RWPE2 (cell line): ENCODE measurements around the gene SMIM26.

Experiments used
- ATAC-seq: fragments of 200-7000 bp; cut with Tn5 transposase; 3 replicates; pipeline ENCODE4 v1.9.1; 2021; ENCODE audit warnings: low read depth
- DNase-seq: peaks from one replicate; pipeline ENCODE4 v3.0.0-alpha.2; 2020; ENCODE audit warnings: low spot score
- H3K27ac ChIP-seq: fragments of 450-650 bp; 2 replicates; pipeline ENCODE4 v1.5.1; 2017; ENCODE audit warnings: mild to moderate bottlenecking; ENCODE audit not compliant: poor library complexity, severe bottlenecking
- H3K27me3 ChIP-seq: fragments of 250-450 bp; sonication (Bioruptor Pico); 2 replicates; pipeline ENCODE4 v1.5.1; 2021; ENCODE audit warnings: mild to moderate bottlenecking, moderate library complexity; ENCODE audit not compliant: insufficient read depth, poor library complexity, severe bottlenecking
- H3K36me3 ChIP-seq: fragments of 250-450 bp; sonication (Bioruptor Pico); 2 replicates; pipeline ENCODE4 v1.5.1; 2020; ENCODE audit warnings: low read depth, mild to moderate bottlenecking, moderate library complexity
- H3K4me1 ChIP-seq: fragments of 250-450 bp; sonication (Bioruptor Pico); 2 replicates; pipeline ENCODE4 v1.5.1; 2021; ENCODE audit warnings: mild to moderate bottlenecking, moderate library complexity; ENCODE audit not compliant: insufficient read depth, poor library complexity, severe bottlenecking
- H3K4me3 ChIP-seq: fragments of 250-450 bp; sonication (Bioruptor Pico); 2 replicates; pipeline ENCODE4 v1.5.1; 2021; ENCODE audit warnings: mild to moderate bottlenecking, moderate library complexity; ENCODE audit not compliant: severe bottlenecking
- H3K9me3 ChIP-seq: fragments of 250-450 bp; sonication (Bioruptor Pico); 2 replicates; pipeline ENCODE4 v1.5.1; 2021; ENCODE audit warnings: mild to moderate bottlenecking, moderate library complexity; ENCODE audit not compliant: severe bottlenecking
- TF ChIP-seq, protein P1 (sequence below): fragments of 450-650 bp; IDR thresholded peaks from one replicate; pipeline ENCODE4 v1.5.1; 2017; ENCODE audit warnings: mild to moderate bottlenecking, moderate library complexity; ENCODE audit not compliant: poor library complexity, severe bottlenecking

Gene SMIM26

DNA sequence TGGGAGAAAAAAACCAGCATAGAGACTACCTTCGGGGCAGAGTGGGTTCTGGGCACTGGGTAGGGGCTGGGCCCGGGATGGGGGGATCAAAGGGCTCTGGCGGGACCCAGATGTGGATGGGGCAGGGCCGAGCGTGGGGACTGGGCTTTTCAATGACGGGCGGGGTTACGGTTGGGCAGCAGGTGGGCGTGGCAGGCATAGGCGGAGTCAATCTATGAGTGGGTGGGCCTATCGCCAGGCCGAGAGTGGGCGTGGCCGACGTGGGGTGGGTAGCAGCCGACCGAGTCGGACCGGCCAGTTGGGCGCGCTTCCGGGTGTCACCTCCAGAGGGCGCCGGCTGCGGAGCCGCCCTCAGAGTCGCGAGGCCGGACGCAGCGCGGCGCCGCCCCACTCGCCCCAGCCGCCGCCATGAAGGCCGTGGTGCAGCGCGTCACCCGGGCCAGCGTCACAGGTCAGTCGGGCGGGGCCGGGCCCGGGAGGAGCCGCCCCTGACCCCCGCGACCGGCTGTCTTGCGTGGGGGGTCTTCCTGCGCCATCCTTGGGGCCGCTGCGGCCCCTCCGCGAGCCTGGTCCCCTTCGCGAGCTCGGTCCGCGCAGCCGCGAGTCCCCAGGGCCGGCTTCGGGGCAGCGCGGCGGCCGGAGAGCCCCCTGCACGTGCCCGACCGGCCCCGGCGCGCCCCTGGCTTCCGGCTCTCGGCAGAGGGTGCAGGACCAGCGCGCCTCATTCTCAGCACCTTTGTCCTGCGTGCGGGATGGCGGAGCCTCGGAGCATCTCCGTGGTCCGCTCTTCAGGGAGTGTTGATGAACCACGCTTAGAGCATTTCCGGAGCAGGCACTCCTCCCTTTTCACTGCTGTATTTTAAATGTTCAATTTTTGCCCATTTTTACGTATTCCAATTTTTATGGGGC, 20.7 kb downstream of the SMIM26 start, which contains the start of gene DTD1:
Gene DTD1 (plus strand): TSS at position 390 of the 909 bp plus-strand sequence. CDS start 19 bp downstream, at position 409.
- Histone ChIP-seq H3K27me3 (no peaks in the 10 kb centered on the region), H3K4me1 (peaks cover 10% of the 10 kb centered on the region), H3K4me3 (peak within 1 kb of the TSS; percentile 77), H3K36me3 (no peaks in the 10 kb centered on the region), H3K9me3 (no peaks in the 10 kb centered on the region), H3K27ac (peak within 1 kb of the TSS; percentile 56)
- TF ChIP-seq, protein P1, sequence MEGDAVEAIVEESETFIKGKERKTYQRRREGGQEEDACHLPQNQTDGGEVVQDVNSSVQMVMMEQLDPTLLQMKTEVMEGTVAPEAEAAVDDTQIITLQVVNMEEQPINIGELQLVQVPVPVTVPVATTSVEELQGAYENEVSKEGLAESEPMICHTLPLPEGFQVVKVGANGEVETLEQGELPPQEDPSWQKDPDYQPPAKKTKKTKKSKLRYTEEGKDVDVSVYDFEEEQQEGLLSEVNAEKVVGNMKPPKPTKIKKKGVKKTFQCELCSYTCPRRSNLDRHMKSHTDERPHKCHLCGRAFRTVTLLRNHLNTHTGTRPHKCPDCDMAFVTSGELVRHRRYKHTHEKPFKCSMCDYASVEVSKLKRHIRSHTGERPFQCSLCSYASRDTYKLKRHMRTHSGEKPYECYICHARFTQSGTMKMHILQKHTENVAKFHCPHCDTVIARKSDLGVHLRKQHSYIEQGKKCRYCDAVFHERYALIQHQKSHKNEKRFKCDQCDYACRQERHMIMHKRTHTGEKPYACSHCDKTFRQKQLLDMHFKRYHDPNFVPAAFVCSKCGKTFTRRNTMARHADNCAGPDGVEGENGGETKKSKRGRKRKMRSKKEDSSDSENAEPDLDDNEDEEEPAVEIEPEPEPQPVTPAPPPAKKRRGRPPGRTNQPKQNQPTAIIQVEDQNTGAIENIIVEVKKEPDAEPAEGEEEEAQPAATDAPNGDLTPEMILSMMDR = peak; percentile 86
- DNase-seq (peak; percentile 94), ATAC-seq (peak; percentile 88)

DNA sequence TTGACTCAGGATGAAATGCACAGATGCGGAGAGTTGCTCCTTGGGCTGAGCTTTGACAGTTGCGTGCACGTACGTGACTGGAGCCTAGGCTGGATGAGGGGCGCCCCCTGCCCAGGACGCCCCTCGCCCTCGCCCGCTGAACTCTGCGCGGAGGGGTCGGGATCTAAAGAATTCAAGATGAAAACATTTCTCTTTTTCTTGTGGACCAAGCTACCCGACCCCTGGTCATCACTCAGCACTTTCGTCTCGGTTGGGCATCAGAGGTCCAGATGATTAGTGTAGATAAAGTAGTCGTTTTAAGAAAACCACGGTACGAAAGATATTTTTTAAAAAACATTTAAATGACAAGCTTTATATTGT, 21.3 kb downstream of the SMIM26 start:
- DNase-seq = no peak
- TF ChIP-seq, protein P1 = no peak
- H3K4me3 ChIP-seq = peak overlapping the region; percentile 77
- H3K27ac ChIP-seq = peak overlapping the region; percentile 56
- H3K4me1 ChIP-seq = peaks cover 10% of the 10 kb centered on the region
- no peaks in the 10 kb centered on the region for H3K27me3 ChIP-seq
- no peak for ATAC-seq
- H3K36me3 ChIP-seq = no peaks in the 10 kb centered on the region
- H3K9me3 ChIP-seq = no peaks in the 10 kb centered on the region

DNA sequence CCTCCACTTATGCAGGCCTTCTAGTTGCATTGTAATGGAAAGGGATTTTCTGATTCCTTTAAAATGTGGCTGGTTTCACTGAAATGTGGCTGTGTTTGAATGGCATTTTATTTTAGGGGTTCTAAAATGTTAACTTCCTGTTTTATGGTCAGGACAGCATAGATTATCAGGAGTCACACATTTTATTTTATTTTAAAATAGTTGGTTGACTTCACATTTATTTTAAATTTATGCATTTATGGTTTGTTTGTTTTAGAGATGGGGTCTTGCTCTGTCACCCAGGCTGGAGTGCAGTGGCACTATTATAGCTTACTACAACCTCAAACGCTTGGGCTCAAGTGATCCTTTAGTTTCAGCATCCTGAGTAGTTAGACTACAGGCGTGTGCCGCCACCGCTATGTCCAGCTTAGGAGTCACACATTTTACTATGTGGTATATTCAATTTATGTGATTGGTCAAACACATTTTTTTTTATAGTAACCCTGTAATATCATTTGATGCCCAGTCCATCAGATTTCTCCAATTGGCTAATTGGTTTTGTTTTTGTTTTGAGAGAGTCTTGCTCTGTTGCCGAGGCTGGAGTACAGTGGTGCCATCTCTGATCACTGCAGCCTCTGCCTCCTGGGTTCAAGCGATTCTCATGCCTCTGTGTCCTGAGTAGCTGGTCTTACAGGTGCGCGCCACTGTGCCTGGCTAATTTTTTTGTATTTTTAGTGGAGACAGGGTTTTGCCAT, 22.9 kb downstream of the SMIM26 start:
- no peaks in the 10 kb centered on the region for H3K27me3 ChIP-seq
- no peaks in the 10 kb centered on the region for H3K9me3 ChIP-seq
- no peak overlapping the region for H3K4me3 ChIP-seq
- H3K27ac ChIP-seq = no peak overlapping the region
- DNase-seq (no peak), ATAC-seq (no peak)
- no peaks in the 10 kb centered on the region for H3K36me3 ChIP-seq
- peaks cover 10% of the 10 kb centered on the region for H3K4me1 ChIP-seq
- TF ChIP-seq, protein P1 = no peak

DNA sequence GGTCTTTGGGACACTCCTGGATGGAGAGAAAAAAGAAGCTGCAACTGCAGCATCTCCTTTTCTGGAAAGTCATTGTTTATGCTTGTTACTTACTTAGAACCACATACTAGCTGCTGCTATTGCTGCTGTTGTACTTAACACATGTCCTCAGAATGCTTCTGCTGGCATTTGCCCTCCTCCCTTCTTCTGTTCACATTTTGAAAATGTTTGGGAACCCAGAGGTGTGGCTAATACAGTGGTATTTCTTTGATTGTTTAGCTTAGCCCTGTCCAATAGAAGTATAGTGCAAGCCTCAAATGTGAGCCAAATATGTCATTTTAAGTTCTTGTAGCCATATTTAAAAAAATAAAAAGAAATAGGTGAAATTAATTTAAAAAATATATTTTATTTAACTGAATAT, 29.0 kb downstream of the SMIM26 start:
- H3K9me3 ChIP-seq = peaks cover 2% of the 10 kb centered on the region
- DNase-seq (no peak), ATAC-seq (no peak)
- H3K36me3 ChIP-seq = peaks cover 33% of the 10 kb centered on the region
- H3K27me3 ChIP-seq = no peaks in the 10 kb centered on the region
- no peaks in the 10 kb centered on the region for H3K4me1 ChIP-seq
- no peak overlapping the region for H3K27ac ChIP-seq
- H3K4me3 ChIP-seq = no peak overlapping the region
- TF ChIP-seq, protein P1 = no peak
